GM19438 (cell line): ENCODE results near the gene SLC22A23.

Experiments used
- ATAC-seq: cut with Tn5 transposase; IDR thresholded peaks from one replicate; pipeline ENCODE4 v1.9.1; 2021; ENCODE audit warnings: low read depth; ENCODE audit not compliant: unreplicated experiment

SLC22A23 gene

DNA sequence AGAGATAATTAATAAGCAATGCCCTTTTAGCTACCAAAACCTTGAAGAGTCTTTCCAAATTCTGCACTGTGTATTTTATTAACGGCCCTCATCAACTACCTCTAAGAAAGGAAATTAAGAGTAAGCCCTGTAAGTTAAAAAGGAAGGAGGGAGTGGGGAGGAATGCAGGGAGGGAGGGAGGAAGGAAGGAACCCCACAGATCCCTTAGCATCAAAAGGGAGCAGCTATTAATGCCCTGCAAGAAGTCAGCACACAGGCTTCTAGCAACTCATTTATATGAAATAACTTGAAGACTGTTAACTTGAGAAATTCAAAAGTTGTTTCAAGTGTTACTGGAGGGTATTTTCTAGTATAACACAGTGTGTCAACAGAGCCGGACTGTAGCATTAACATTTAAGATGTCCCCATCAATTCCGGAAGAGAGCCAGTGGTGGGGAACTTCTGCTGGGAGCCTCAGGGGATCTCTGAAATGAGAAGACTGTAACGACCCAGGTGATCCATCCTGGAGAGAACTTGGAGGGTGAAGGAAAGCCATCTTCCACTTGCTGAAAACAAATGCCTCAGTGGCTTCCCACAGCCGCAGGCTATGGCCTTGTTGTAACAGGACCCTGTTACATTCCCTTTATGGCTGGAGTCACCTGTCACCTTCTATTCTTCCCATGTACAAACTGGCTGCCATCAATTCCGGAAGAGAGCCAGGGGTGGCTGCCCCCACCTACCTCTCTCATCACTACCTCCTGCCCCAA, 33.2 kb downstream of the SLC22A23 start:
- no peak for ATAC-seq

DNA sequence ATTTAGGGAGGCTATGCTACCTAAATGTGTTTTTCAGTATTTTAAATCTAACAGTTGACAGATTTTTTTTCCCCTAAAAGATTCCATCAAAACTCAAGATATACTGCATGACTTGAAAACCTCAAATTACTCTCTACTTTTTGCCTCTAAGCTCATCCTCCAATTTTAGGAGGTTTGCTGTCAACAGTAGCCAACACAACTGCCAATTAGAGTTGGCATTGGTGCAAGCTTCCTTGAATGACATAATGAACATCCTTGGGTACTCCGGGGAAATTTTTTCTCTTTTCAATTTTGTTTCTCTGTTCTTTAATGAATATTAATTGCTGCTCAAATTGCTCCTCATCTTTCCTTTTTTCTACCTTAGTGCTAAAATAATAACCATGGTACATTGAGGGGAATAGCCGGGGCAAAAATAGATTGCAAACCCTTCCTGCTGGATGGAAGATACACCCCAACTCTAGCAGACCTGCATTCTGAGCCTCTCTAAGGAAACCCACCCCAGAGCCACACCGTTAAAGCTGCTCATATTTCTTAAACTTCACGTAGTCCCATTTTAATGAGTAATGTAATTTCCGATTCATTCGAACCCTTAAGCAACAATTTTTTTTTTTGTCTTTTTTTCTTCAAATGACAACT, 34.3 kb downstream of the SLC22A23 start:
- no peak for ATAC-seq

DNA sequence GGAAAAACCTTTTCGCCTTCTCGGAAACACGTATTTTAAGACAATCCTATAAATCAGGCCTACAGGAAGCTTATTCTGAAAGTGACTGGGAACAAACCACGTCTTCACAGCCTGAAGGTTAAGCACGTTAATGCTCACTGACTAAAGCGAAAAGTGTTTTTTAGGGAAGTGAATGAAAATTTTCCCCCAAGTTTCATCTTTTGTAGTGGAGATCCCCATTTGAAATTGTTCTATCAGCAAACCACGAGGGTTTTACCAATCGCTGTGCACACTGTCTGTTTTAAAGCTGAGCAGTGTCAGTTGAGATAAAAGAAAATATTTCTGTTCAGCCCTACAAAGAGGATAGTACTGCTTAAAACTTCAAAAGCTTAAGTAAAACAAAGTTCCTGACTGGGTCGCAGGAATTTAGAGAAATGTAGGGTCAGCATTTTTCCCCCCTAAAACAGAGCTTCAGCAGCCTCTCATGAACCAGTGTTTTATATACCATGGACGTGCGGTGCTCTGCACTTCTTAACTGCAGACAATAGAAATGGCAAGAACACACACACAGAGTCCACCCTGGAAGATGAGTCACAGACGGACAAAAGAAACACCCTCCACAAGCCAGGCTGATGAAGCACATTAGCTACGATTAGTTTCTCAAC, 34.9 kb downstream of the SLC22A23 start:
- no peak for ATAC-seq

DNA sequence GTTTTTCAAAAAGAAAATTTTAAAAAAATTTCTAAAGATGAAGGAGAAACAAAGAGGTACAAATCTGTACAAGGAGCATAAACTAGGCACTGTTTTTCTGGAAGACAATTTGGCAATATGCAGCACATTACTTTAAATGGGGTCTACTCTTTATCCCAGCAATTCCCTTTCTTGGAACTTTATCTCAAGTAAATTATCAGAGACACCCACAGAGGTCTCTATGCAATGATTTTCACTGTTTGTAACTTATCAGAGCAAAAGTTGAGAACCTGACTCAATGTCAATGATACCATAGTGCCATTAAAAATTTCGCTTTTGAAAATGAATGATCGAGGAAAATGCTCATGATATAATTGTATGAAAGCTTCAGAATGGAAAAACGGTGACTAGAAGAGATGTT, 35.7 kb downstream of the SLC22A23 start:
- ATAC-seq = no peak

DNA sequence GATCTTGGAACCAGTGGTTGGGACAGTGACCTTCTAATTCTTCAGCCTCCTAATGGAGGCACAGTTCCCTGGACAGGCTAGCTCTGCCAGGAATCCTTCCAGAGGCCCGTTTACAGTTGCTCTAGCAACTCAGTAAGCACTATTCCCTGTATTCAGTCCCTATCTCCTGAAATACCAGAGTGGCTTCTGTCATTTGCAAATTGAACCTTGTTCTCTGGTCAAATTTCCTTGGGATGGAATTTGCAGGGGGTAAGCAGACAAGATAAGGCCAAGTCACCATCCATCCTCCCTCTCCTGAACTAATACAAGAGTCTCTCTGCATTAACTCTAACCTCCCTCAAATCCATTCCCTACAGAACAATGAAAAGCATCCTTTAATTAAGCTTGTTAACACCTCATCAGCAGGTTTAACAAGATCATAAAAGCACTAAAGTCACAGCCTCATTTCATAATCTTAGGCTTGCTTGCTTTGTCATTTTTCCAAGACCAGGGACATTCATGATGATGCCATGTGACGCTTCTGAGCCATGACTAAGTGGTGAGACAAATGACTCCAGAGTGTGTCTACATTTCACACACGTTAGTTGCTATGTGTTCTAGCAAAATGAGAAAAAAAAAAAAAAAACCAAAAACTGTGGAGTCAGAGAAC, 37.1 kb downstream of the SLC22A23 start:
- no peak for ATAC-seq

DNA sequence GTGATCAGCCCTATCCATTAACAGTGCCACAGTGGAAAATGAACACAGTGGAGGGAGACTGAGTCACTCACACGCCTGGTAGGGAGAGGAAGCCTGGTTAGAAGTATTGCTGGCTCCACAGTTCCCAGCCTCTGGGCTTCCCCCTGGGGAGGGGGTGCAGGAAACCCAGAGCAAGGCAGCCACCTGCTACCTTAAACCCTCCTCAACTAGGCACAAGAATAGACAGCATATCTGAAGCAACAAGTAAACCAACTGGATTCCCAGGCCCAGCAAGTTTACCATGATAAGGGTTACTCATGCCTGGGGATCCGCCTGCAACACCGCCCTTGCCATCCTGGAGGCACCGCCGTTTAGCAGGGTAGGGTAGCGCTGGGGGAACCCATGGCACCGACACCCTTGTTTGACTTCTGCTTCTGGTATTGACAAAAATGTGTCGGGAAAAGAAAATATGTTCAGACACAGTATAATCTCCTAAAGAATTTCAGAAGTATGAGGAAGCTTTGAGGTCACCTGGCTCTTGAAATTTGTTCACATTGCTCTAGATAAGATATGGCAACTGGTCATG, 38.3 kb downstream of the SLC22A23 start:
- no peak for ATAC-seq

DNA sequence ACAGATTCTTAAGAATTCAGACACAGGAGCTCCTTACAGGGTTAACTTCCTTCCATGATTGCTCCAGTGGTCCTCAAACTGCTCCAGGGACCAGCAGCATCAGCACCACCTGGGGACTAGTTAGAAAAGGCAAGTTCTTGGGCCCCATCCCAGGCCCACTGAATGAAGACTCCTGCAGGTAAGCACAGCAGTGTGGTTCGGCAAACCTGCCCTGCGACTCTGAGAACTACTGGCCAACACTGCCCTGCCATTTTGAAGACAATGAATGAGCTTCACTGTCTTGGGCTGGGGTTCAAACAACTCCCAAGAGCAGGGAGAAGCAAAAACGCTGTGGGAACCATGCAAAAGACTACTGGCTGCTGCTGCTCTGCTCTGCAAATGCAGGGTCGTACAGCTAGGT, 39.4 kb downstream of the SLC22A23 start:
- no peak for ATAC-seq

DNA sequence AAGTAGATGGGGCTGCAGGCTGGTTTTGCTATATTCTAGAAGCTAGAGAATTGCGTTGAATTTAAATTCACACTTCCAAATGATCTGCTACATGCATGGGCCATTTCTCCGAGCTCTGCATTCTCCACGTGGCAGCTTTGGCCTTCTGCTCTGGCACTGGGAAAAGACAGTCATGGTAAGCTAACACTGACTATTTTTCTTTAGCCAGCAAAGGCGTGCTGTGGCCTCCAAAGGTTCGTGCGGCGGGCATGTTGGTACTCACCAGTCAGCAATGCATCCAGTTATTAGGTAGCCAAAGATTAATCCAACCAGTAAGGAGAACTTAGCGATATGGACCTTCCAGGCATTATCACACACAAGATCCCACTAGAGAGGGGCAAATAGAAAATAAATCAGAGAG, 41.4 kb downstream of the SLC22A23 start:
- ATAC-seq = no peak

DNA sequence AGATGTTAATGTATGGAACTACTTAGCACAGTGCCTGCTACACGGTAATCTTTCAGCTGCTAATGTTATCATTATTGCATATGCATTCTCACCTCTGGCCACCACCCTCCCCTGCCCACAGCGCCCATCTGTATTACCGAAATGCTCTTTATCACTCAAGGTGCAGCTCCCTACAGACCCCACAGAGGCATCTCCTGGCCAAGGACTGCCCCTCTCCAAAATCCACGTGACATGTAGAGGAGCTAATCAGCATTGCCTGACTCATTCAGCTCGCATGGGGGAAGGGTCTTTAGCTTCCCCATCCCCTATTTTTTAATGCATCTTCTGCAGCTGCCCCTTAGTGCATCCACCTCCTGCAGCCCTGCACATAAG, 41.8 kb downstream of the SLC22A23 start:
- no peak for ATAC-seq

DNA sequence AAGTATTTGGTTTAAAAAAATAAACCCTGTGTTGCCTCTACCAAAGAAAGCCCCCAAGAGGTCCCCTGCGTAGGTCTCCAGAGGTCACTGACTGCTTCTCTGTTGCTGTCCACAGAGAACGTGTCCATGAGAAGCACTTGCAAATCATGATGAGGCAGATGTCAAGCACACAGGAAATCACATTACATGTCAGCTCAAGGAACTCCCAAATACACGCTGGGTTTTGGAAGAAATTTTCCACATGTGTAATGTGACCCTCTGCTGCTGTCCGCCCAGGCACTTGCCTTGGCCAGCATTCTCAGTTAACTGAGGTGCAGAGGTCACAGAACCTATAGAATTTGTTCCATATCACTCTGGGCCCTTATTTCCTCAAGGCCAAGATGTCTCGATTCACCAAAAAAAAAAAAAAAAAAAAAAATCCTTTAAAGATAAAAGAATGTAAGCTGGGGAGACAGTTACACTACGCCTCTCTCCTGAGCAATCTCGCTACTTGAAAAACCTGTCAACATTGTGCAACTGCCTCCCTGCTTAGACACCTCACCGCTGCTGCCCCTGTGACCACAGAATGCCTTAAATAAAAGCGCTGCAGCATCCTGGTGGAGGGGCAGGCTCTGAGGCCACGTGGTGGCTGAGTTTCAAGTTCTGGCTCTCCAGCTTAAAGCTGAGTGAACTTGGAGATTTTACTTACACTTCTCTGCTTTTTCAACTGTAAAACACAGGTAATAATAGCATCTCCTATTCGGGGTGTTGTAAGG, 42.3 kb downstream of the SLC22A23 start:
- no peak for ATAC-seq

DNA sequence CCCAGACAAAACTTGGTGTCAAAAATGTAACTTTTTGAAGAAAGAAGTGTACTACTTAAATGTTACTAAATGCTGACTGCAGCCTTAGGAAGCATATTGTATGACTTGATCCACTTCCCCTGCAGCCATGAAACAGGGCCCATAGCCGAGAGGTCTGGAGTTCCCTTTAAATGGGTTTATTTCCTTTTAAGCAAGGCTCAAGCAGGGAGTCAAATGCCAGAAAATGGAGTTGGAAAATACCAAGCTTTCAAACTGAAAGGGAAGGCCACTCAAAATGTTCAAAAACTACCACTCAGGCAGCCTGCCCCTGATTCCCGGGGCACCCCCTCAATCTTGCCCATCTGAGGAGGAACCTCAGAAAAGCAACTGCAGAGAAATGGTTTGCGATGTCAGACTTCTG, 43.3 kb downstream of the SLC22A23 start:
- ATAC-seq = no peak

DNA sequence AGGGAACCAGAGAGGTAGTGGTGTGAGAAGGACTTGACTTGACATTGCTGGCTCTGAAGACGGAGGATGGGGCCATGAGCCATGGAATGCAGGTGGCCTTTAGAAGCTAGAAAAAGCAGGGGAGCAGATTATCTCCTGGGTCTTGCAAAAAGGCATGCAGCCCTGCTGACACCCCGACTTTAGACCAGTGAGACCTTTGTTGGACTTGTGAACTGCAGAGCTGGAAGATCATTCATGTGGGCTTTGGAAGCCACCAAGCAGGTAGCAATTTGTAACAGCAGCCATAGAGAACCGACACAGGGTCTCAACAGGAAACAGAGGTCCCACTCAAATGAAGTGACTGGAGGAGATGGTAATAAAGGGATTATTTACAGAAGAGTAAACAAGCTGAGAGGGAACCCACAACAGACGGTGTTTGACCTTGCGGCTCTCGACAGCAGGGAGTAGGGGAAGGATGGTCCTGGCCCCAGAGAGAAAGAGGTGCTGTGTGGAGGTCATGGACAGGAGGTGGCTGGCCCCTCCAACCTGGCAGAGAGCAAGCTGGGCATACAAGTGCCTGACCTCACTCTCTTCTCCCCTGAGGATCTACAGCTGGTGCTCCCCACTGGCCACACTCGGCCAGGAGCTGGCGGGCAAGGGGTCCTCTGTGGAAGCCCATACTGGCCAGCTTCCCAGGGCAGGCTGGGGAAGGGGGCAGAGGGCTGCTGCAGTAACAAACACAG, 43.9 kb downstream of the SLC22A23 start:
- ATAC-seq = no peak

DNA sequence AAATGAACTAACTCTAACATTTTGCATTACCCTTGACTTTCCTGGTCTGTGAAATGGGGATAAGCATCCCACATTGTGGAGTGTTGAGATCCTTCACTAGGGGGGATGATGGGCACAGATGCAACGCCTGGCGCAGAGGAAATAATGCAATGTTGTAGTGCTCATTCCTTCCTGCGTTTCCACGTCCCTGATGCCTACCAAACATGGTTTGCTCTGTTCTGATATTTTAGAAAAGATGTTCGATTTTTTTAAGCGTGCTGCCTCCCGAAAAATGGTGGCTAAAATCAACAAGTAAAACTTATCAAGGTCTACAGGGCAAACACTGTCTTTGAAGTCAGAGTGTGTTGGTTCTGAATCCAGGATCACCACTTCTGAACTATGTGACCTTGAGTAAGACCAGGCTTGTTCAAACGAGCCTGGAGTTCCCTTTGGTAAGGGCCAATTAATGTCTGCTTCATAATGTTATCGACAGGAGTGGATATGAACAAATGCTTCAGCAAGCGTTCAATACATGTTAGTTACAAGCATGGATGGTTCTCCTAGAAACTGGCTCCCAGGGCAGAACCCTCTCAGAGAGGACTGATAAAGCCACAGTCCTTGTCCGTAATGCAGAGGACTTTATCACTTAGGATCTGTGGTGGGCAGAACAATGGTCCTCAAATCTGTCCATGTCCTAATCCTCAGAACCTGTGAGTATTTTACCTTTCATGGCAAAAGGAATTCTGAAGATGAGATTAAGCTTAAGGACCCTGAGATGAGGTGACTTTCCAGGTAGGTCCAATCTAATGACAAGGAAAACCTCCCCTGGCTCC, 44.7 kb downstream of the SLC22A23 start:
- ATAC-seq = no peak

DNA sequence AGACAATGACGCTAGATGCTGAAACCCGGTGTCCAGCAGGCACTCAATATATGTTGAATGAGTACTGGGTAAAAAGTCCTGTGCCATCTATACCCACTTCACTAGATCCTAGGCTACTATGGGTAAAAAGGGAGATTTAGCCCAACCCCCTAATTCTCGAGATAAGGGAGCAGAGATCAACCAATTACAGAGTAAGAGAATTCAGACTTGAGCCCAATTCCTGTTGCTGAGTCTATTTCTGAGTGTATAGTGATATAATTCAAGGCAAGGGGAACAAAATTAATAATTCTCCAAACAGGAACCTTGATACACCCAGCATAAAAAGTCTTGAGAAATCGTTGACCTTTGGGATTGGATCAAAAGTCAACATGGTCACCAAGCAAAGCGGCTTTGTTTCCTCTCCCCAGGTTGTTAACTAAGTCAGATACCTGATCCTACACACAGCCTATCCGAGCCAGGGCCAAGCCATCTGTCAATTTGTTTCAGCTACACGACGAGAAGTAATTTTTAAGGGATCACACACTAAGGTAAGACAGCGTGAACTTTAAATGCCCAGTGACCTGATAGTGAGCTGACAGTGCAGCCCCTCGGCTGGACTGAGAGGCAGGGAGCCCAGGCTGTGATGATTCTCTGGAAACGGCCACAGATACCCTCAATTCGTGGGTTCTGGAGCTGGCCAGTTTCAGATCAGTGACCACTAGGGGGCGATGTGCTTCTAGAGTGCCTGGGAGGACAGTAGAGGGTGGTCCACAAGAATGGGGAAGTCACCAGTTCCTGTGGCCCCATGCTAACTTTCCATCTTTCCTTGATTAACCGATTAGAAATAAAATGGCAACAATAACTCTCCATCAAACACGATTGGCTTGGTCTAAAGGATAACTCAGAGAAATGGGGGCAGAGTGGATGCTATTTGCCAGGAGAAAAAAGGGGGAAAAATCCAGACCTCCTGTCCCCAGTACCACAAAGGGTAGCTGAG, 46.2 kb downstream of the SLC22A23 start:
- ATAC-seq = no peak

DNA sequence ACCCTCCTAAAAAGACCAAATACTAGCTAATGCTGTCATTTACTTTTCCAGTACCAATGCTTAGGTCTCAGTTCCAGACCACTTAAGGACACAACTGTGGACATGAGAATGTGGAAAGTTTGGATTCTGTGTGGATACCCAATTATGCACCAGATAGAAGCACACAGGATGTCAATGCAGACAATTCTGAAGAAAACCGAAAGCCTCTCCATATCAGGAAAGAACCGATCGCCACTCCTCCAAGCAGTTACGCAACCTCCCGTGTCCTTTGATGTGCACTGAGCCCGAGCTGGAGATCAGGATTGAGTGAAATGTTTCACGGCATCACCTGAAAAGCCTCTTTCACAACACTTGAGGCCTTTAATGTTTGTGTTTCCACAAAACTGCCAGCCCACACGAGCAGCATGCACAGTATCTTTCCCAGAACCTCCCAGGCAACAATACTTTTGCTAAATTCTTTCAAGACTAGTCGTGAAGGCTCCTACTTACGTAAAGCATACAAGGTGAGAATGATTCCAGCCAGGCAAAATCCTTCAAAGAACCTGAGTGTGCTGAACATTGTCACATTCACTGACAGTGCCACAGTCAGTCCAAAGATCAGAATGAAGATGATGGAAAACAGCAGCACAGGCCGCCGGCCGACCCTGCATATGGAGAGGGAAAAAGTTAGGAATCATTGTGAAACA, 47.0 kb downstream of the SLC22A23 start:
- no peak for ATAC-seq

DNA sequence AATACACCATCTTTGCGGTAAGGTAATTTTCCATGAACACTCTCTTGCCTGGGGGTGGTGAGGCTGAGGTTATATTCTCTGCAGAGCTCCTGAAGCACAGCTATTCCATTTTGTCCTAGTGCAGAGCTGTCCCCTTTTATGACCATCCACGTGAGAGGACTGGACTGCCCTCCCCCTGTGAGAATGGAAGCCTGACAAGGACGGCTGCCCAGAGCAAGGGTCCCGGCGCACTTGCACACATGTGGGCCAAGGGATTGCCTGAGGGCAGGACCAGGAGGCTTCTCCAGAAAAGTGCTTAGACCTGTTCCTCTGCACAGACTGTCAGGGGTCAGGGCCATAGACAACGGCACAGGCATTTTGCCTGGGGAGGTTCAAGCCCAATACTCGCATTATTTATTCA, 48.2 kb downstream of the SLC22A23 start:
- ATAC-seq = no peak

DNA sequence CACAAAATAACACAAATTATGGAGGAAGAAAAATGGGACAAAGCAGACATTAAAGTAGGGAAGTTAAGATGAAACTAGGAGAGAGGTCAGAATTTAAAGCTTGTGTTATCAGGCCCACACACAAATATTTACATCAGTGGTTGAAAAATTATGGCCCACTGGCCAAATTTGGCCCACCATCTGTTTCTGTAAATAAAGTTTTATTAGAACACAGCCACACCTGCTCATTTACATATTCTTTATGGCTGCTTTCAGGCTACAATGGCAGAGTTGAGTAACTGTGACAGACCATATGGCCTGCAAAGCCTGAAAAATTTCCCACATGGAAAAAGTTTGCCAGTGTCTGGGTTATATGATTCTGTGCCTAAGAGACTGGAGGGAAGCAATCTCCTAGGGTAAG, 49.0 kb downstream of the SLC22A23 start:
- no peak for ATAC-seq
